Measurements from ENCODE around the gene MYADM. TPM values are rescaled to one million over a fixed set of nuclear protein-coding genes. Genes with fewer than 3 reads are reported as not detected.
A peak's percentile ranks its signal among the peaks of the same experiment; 100 is the strongest.

Gene MYADM
- total and polyA plus RNA-seq, 2 of the 13 experiments (the other 11 are each of a cell fraction or from before 2014, with no cell fraction given) = 19.9 to 38.1 TPM

DNA sequence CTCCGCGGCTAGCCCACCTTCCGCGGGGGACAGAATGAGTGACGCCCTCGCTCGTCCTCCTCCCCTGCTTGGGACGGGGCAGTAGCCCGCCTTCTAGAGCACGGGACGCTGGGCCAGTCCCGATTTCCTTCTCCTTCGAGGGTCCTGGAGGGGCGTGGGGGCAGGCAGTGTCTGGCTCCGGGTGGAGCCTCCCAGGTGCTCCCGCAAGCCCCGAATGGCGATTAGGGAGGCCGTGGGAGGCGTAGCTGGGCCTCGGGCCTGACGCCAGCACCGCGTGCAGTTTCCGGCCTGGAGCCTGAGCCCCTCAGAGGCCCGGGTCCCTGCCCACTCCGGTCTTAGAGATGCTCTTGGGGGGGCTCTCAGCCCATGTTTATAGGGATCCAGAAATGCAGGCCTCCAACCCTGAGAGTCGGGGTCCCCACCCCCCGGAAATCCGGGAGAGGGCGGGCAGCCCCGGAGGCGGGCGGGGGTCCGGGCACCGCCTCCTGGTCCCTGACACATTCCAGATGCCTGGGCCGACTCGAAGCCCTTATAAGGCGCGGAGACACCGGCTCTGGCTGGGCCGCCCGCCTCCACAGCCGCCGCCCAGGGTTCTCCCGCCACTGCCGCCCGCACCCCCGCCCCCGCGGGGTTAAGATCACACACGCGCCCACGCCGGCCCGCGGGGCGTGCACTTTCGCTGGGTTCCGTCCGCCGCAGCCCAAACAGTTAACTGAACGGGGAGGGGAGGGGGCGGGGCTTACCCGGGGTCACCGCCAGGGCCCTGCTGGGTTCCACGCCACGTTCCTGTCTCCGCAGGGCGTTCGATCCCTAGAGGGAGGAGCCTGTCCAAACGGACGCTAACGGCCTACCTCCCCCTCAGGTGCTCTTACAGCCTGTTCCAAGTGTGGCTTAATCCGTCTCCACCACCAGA lies 1.5 kb downstream of the MYADM start (continued):
- no peak for TF ChIP-seq ATF7-NPFF (CRISPR knock-in tag; IDR thresholded peaks at IDR 0.05; ENCODE audit: low read depth)
- TF ChIP-seq LCORL (IDR thresholded peaks at IDR 0.05) = no peak
- 0 out of 2 replicates have a peak, but pooled peaks have one; percentile 14 for TF ChIP-seq LCORL (CRISPR knock-in tag; IDR thresholded peaks at IDR 0.05)
- TF ChIP-seq, protein P1, sequence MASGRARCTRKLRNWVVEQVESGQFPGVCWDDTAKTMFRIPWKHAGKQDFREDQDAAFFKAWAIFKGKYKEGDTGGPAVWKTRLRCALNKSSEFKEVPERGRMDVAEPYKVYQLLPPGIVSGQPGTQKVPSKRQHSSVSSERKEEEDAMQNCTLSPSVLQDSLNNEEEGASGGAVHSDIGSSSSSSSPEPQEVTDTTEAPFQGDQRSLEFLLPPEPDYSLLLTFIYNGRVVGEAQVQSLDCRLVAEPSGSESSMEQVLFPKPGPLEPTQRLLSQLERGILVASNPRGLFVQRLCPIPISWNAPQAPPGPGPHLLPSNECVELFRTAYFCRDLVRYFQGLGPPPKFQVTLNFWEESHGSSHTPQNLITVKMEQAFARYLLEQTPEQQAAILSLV (CRISPR knock-in tag; IDR thresholded peaks at IDR 0.05; ENCODE audit: borderline replicate concordance) = peak; percentile 81; the same call in 1 of the 2 replicates
- no peak for TF ChIP-seq U2AF2 (IDR thresholded peaks at IDR 0.05; ENCODE audit: low read depth, low read length)
- 0 out of 2 replicates have a peak, but pooled peaks have one; percentile 32 for TF ChIP-seq ZNF670 (CRISPR knock-in tag; IDR thresholded peaks at IDR 0.05; ENCODE audit: borderline replicate concordance)
- TF ChIP-seq ZNF160 (CRISPR knock-in tag; IDR thresholded peaks at IDR 0.05) = peak; percentile 26; the same call in 1 of the 2 replicates
- 0 out of 2 replicates have a peak, but pooled peaks have one; percentile 46 for TF ChIP-seq ZSCAN20 (CRISPR knock-in tag; IDR thresholded peaks at IDR 0.05; ENCODE audit: borderline replicate concordance)
- no peak for TF ChIP-seq HMG20B (CRISPR knock-in tag; conservative IDR thresholded peaks at IDR 0.05)
- no peak for TF ChIP-seq SOX6 (IDR thresholded peaks at IDR 0.05)
- TF ChIP-seq SOX6 (CRISPR knock-in tag; IDR thresholded peaks at IDR 0.05) = peak; percentile 49
- TF ChIP-seq STAT5B (CRISPR knock-in tag; IDR thresholded peaks at IDR 0.05) = no peak
- TF ChIP-seq, protein P2, sequence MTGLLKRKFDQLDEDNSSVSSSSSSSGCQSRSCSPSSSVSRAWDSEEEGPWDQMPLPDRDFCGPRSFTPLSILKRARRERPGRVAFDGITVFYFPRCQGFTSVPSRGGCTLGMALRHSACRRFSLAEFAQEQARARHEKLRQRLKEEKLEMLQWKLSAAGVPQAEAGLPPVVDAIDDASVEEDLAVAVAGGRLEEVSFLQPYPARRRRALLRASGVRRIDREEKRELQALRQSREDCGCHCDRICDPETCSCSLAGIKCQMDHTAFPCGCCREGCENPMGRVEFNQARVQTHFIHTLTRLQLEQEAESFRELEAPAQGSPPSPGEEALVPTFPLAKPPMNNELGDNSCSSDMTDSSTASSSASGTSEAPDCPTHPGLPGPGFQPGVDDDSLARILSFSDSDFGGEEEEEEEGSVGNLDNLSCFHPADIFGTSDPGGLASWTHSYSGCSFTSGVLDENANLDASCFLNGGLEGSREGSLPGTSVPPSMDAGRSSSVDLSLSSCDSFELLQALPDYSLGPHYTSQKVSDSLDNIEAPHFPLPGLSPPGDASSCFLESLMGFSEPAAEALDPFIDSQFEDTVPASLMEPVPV (CRISPR knock-in tag; IDR thresholded peaks at IDR 0.05) = peak; percentile 90; the same call in 1 of the 2 replicates
- peak; percentile 84 for TF ChIP-seq ZNF687 (CRISPR knock-in tag; IDR thresholded peaks at IDR 0.05)
- 0 out of 2 replicates have a peak, but pooled peaks have one; percentile 61 for TF ChIP-seq ZSCAN12 (CRISPR knock-in tag; IDR thresholded peaks at IDR 0.05)
- TF ChIP-seq THAP9 (CRISPR knock-in tag; IDR thresholded peaks at IDR 0.05; ENCODE audit: borderline replicate concordance) = peak; percentile 54; the same call in 1 of the 2 replicates
- TF ChIP-seq NR2C2 (CRISPR knock-in tag; IDR thresholded peaks at IDR 0.05; ENCODE audit: borderline replicate concordance) = peak; percentile 89
- peak; percentile 63; the same call in 1 of the 2 replicates for TF ChIP-seq BORCS8-MEF2B (CRISPR knock-in tag; IDR thresholded peaks at IDR 0.05)

Data from HepG2 (cell line).